HepG2 (cell line): ENCODE measurements around the gene A3GALT2. TPM values are rescaled to one million over a fixed set of nuclear protein-coding genes. Genes with fewer than 3 reads are reported as not detected.

ENCODE experiments used
- ARID3A ChIP-seq: IDR thresholded peaks from 2 replicates; pipeline ENCODE4 v1.6.1; 2012; ENCODE audit warnings: low read depth, low read length, improper control_type of control experiment
- CEBPG ChIP-seq: IDR thresholded peaks from 2 replicates; pipeline ENCODE4 v1.6.1; 2016
- DRAP1 ChIP-seq: IDR thresholded peaks from 2 replicates; pipeline ENCODE4 v1.6.1; 2016; ENCODE audit warnings: missing genetic modification reagents, missing compliant biosample characterization
- FOXA1 ChIP-seq, 2 experiments: fragments of 450-650 bp in 1 of 2; sonication (generic) in 1 of 2; formaldehyde crosslinking in 1 of 2; IDR thresholded peaks; 2 replicates each; pipeline versions ENCODE4 v1.4.0 to v1.6.1; 2016 to 2020; ENCODE audit warnings: missing genetic modification reagents in 1 of 2
- HNRNPUL1 ChIP-seq: fragments of 200-400 bp; formaldehyde crosslinking; IDR thresholded peaks from 2 replicates; pipeline ENCODE4 v1.6.1; 2017; ENCODE audit warnings: low read depth, mild to moderate bottlenecking, low read length, moderate library complexity
- HOMEZ ChIP-seq: IDR thresholded peaks from 2 replicates; pipeline ENCODE4 v1.6.1; 2016; ENCODE audit warnings: low read depth
- KLF16 ChIP-seq, 2 experiments: sonication (generic) in 1 of 2; formaldehyde crosslinking in 1 of 2; IDR thresholded peaks; 2 replicates each; pipeline versions ENCODE4 v1.6.1 to v1.8.0; 2016 to 2023; ENCODE audit warnings: missing genetic modification reagents in 2 of 2, missing compliant biosample characterization in 1 of 2
- TOPORS ChIP-seq: sonication (generic); formaldehyde crosslinking; IDR thresholded peaks from 2 replicates; pipeline ENCODE4 v1.8.0; 2023; ENCODE audit warnings: mild to moderate bottlenecking, missing genetic modification reagents
- ZBTB49 ChIP-seq: sonication (generic); formaldehyde crosslinking; IDR thresholded peaks from 2 replicates; pipeline ENCODE4 v1.4.0; 2020; ENCODE audit warnings: missing genetic modification reagents, borderline replicate concordance
- ZNF30 ChIP-seq: sonication (generic); formaldehyde crosslinking; IDR thresholded peaks from 2 replicates; pipeline ENCODE4 v1.5.0; 2020; ENCODE audit warnings: mild to moderate bottlenecking, missing genetic modification reagents
- ZNF792 ChIP-seq: IDR thresholded peaks from 2 replicates; pipeline ENCODE4 v1.6.1; 2016
- polyA plus RNA-seq, 8 experiments: library from polyadenylated mRNA; depleted of rRNA in 3 of 8; stranded (reverse) in 7 of 8; unstranded in 1 of 8; fragments of >200 nt; fragmentation: Illumina TruSeq in 4 of 8; extraction: Trizol in 4 of 8; gene quantifications; 2 replicates each; pipeline versions ENCODE4 v1.2.1 to v1.2.3, GENCODE V29; 2011 to 2016; ENCODE audit warnings: low read depth in 4 of 8, missing spikeins in 1 of 8, mixed read lengths in 1 of 8; ENCODE audit not compliant: insufficient read depth in 1 of 8
- total RNA-seq, 5 experiments: library from RNA; depleted of rRNA; stranded (reverse); fragments of >200 nt; fragmentation: Illumina TruSeq; extraction: Trizol; gene quantifications; 2 replicates each; pipeline ENCODE4 v1.2.3, GENCODE V29; 2016; ENCODE audit warnings: low read depth in 1 of 5

Gene A3GALT2
- total and polyA plus RNA-seq, 2 of the 13 experiments (the other 11 are each of a cell fraction or from before 2014, with no cell fraction given), result not detected

GRCh38 chr1:33346927-33347649 lies 26.2 kb upstream of the A3GALT2 start (continued):
- TF ChIP-seq ARID3A (peak; percentile 83), HOMEZ (CRISPR knock-in tag) (peak; percentile 37; the same call in 1 of the 2 replicates), ZBTB49 (CRISPR knock-in tag) (no peak), ZNF792 (CRISPR knock-in tag) (peak; percentile 91), HNRNPUL1 (no peak), CEBPG (CRISPR knock-in tag) (peak; percentile 84), DRAP1 (CRISPR knock-in tag) (peak; percentile 30), KLF16 (CRISPR knock-in tag; IDR thresholded peaks at IDR 0.05) (peak in 1 of 2 experiments; percentile 60; a peak in 2 of 4 replicates), ZNF30 (no peak), TOPORS (CRISPR knock-in tag) (no peak), FOXA1 (IDR thresholded peaks at IDR 0.05) (peak; percentile 79), FOXA1 (CRISPR knock-in tag; IDR thresholded peaks at IDR 0.05) (peak; percentile 69)
